ENCODE results near the gene COPG1. TPM values are rescaled to one million over a fixed set of nuclear protein-coding genes. Genes with fewer than 3 reads are reported as not detected.

The COPG1 gene
- total RNA-seq, 1 experiment from 2014 or later = 132 TPM

DNA sequence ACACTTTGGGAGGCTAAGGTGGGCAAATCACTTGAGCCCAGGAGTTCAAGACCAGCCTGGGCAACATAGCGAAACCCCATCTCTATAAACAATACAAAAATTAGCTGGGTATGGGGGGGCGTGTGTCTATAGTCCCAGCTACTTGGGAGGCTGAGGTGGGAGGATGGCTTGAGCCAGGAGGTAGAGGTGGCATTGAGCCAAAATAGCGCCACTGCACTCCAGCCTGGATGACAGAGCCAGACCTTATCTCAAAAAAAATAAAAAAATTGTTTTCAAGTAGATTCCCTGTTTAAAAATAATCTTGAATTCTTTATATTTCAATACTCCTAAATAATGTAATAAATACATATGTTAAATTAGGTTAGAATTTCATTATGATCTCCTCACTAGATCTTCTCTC, 39.0 kb downstream of the COPG1 start:
- Mint-ChIP-seq H3K4me3 (no peak overlapping the region), H3K36me3 (peaks cover 22% of the 10 kb centered on the region), H3K27me3 (ENCODE audit: low read depth) (no peaks in the 10 kb centered on the region), H3K27ac (no peak overlapping the region), H3K9me3 (no peaks in the 10 kb centered on the region), H3K4me1 (no peaks in the 10 kb centered on the region)
- ChIA-PET POLR2A (interaction anchor here (1.4 kb wide), 1 partner anchor 9 kb away, joined by 4 read pairs; no protein-coding TSS in a partner anchor), CTCF (no interaction called here)
- ATAC-seq (no peak), DNase-seq (ENCODE audit: low spot score) (no peak)
- TF ChIP-seq CBFB (CRISPR knock-in tag; IDR thresholded peaks at IDR 0.05; ENCODE audit: low read depth) (no peak), E2F4 (CRISPR knock-in tag; IDR thresholded peaks at IDR 0.05; ENCODE audit: borderline replicate concordance, low read depth) (no peak), GABPB1 (CRISPR knock-in tag; IDR thresholded peaks at IDR 0.05) (no peak), ZBTB21 (CRISPR knock-in tag; IDR thresholded peaks at IDR 0.05; ENCODE audit: borderline replicate concordance) (no peak), HMGXB4 (CRISPR knock-in tag; IDR thresholded peaks at IDR 0.05) (no peak), JUN (CRISPR knock-in tag; IDR thresholded peaks at IDR 0.05) (no peak), MXD4 (CRISPR knock-in tag; IDR thresholded peaks at IDR 0.05; ENCODE audit: borderline replicate concordance) (no peak)
- TF ChIP-seq, protein P1, sequence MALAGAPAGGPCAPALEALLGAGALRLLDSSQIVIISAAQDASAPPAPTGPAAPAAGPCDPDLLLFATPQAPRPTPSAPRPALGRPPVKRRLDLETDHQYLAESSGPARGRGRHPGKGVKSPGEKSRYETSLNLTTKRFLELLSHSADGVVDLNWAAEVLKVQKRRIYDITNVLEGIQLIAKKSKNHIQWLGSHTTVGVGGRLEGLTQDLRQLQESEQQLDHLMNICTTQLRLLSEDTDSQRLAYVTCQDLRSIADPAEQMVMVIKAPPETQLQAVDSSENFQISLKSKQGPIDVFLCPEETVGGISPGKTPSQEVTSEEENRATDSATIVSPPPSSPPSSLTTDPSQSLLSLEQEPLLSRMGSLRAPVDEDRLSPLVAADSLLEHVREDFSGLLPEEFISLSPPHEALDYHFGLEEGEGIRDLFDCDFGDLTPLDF (CRISPR knock-in tag; IDR thresholded peaks at IDR 0.05) = no peak
- TF ChIP-seq, protein P2, sequence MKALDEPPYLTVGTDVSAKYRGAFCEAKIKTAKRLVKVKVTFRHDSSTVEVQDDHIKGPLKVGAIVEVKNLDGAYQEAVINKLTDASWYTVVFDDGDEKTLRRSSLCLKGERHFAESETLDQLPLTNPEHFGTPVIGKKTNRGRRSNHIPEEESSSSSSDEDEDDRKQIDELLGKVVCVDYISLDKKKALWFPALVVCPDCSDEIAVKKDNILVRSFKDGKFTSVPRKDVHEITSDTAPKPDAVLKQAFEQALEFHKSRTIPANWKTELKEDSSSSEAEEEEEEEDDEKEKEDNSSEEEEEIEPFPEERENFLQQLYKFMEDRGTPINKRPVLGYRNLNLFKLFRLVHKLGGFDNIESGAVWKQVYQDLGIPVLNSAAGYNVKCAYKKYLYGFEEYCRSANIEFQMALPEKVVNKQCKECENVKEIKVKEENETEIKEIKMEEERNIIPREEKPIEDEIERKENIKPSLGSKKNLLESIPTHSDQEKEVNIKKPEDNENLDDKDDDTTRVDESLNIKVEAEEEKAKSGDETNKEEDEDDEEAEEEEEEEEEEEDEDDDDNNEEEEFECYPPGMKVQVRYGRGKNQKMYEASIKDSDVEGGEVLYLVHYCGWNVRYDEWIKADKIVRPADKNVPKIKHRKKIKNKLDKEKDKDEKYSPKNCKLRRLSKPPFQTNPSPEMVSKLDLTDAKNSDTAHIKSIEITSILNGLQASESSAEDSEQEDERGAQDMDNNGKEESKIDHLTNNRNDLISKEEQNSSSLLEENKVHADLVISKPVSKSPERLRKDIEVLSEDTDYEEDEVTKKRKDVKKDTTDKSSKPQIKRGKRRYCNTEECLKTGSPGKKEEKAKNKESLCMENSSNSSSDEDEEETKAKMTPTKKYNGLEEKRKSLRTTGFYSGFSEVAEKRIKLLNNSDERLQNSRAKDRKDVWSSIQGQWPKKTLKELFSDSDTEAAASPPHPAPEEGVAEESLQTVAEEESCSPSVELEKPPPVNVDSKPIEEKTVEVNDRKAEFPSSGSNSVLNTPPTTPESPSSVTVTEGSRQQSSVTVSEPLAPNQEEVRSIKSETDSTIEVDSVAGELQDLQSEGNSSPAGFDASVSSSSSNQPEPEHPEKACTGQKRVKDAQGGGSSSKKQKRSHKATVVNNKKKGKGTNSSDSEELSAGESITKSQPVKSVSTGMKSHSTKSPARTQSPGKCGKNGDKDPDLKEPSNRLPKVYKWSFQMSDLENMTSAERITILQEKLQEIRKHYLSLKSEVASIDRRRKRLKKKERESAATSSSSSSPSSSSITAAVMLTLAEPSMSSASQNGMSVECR (CRISPR knock-in tag; IDR thresholded peaks at IDR 0.05; ENCODE audit: borderline replicate concordance) = no peak

- ATAC-seq = no peak
- Mint-ChIP-seq H3K36me3 (peaks cover 26% of the 10 kb centered on the region), H3K4me1 (no peaks in the 10 kb centered on the region), H3K27ac (no peak overlapping the region), H3K4me3 (no peak overlapping the region), H3K9me3 (no peaks in the 10 kb centered on the region), H3K27me3 (ENCODE audit: low read depth) (no peaks in the 10 kb centered on the region)
- TF ChIP-seq, protein P3, sequence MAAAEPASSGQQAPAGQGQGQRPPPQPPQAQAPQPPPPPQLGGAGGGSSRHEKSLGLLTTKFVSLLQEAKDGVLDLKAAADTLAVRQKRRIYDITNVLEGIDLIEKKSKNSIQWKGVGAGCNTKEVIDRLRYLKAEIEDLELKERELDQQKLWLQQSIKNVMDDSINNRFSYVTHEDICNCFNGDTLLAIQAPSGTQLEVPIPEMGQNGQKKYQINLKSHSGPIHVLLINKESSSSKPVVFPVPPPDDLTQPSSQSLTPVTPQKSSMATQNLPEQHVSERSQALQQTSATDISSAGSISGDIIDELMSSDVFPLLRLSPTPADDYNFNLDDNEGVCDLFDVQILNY (CRISPR knock-in tag; IDR thresholded peaks at IDR 0.05) = no peak
- TF ChIP-seq, protein P4, sequence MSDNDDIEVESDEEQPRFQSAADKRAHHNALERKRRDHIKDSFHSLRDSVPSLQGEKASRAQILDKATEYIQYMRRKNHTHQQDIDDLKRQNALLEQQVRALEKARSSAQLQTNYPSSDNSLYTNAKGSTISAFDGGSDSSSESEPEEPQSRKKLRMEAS (CRISPR knock-in tag; IDR thresholded peaks at IDR 0.05) = no peak
- TF ChIP-seq, protein P5, sequence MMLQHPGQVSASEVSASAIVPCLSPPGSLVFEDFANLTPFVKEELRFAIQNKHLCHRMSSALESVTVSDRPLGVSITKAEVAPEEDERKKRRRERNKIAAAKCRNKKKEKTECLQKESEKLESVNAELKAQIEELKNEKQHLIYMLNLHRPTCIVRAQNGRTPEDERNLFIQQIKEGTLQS (CRISPR knock-in tag; conservative IDR thresholded peaks at IDR 0.05) = no peak
- TF ChIP-seq NFYB (CRISPR knock-in tag; conservative IDR thresholded peaks at IDR 0.05; ENCODE audit: low read depth) = no peak
- no peak for TF ChIP-seq GABPB1 (CRISPR knock-in tag; IDR thresholded peaks at IDR 0.05)
- TF ChIP-seq, protein P2 (CRISPR knock-in tag; IDR thresholded peaks at IDR 0.05; ENCODE audit: borderline replicate concordance) = no peak
- DNase-seq (ENCODE audit: low spot score) = no peak
- POLR2A ChIA-PET = interaction anchor here (1.4 kb wide), 1 partner anchor 10 kb away, joined by 4 read pairs; no protein-coding TSS in a partner anchor
- CTCF ChIA-PET = no interaction called here
Observed at GRCh38 chr3:129289201-129289921, 40.0 kb downstream of the COPG1 start.
